Bronchial smooth muscle cell (primary cell): Measurements from ENCODE around the gene CETP. TPM values are rescaled to one million over a fixed set of nuclear protein-coding genes. Genes with fewer than 3 reads are reported as not detected.

Experiments used
- total RNA-seq: library from RNA; depleted of rRNA; stranded (reverse); fragments of >200 nt; gene quantifications from 2 replicates; pipeline ENCODE4 v1.2.1, GENCODE V29; 2014

CETP gene, protein sequence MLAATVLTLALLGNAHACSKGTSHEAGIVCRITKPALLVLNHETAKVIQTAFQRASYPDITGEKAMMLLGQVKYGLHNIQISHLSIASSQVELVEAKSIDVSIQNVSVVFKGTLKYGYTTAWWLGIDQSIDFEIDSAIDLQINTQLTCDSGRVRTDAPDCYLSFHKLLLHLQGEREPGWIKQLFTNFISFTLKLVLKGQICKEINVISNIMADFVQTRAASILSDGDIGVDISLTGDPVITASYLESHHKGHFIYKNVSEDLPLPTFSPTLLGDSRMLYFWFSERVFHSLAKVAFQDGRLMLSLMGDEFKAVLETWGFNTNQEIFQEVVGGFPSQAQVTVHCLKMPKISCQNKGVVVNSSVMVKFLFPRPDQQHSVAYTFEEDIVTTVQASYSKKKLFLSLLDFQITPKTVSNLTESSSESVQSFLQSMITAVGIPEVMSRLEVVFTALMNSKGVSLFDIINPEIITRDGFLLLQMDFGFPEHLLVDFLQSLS
- not detected in 2 replicates for total RNA-seq

DNA sequence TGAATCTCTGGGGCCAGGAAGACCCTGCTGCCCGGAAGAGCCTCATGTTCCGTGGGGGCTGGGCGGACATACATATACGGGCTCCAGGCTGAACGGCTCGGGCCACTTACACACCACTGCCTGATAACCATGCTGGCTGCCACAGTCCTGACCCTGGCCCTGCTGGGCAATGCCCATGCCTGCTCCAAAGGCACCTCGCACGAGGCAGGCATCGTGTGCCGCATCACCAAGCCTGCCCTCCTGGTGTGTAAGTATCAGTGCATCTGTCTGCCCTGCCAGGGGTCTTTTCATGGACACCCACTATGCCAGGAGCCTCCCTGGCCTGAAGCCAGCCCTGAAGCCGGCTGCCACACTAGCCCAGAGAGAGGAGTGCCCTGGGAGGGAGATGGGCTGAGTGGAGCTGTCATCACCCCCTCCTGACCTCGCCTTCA, at the start of gene CETP:
CETP (plus strand) TSS at position 100 of the 431 bp plus-strand sequence; CDS start at position 130, 30 bp downstream.

DNA sequence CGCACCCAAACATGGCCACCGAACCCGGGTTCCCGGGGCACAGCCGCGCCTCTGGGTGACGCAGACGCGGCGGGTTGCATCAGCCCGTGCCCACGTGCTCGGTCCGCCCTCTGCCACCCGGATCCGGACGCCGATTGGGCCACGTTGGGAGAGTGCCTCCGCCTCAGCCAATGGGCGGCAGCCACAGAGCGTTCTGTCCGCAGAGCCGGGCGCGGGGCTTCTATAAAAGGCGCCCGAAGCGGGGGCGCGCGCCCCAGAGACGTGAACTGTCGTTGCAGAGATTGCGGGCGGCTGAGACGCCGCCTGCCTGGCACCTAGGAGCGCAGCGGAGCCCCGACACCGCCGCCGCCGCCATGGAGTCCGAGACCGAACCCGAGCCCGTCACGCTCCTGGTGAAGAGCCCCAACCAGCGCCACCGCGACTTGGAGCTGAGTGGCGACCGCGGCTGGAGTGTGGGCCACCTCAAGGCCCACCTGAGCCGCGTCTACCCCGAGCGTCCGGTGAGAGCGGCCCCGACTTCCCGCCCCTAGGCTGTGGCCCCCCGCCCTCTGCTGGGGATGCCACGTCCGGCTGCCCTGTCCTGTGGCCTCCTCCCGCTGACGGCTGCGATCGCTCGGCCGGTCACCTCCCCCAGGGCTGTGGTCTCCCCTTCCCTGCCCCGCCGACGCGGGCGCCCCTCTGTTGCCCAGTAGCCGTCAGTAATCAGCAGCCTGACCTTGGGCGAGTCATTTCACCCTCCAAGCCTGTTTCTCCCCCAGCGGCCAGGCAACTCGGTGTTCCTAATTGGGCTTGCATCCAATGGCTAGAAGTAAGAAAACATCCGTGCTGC, 29.6 kb upstream of the CETP start, which contains the start of gene HERPUD1:
HERPUD1 (plus strand) TSS at position 251 of the 829 bp plus-strand sequence; CDS start at position 354, 103 bp downstream.

DNA sequence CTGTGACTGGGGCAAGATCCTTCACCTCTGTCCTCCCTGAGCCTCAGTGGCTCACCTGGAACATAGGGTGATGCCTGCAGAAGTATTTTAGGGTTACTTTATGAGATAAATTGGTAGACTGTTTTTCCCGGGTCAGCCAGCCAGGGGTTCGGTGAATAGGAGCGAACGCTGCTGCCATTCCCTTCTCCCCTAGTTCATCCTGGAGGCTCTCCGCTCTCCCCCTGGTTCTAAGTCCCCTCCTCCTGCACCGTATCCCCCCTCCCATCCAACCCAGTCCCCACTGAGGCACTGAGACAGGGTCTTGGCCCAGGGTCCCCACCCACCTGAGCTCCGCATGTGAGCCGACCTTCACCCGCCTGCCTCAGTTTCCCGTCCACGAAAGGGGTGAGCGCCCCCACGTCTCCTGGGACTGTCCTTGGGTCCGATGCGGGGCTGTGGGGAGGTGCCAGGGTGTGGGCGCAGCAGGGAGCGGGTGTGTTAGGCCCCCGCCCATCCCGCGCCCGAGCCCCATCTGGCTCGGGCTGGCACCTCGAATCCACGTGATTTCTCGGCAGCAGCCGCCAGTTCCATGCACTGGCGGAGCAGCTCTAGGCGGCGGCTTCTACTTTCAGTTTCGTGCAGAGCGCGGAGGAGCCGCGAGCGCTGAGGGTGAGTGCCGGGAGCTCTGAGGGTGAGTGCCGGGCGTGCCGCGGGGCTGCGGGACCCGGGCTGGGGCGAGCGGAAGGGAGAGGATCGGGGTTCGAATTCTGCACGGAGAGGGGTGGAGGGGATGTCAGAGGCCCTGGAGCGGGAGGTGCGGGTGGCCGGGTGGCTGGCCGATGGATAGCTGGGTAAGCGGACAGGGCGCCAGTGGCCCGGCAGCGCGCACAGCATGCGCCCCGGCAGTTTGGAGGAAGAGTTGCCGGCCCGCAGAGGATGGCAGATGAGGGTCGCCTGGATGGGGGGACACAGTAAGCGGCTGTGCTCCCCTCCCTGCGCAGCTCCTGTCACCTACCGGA, 27.5 kb downstream of the CETP start, which contains the start of gene NLRC5:
NLRC5 (plus strand) TSS at position 610 of the 998 bp plus-strand sequence. CDS start 31,156 bp downstream, outside the sequence.

Other genes starting within 250 kb of the CETP start
- gene NUP93, start 231.8 kb upstream of the CETP start, total RNA-seq = 38.7 and 40.7 TPM in 2 replicates
- gene SLC12A3, start 96.7 kb upstream of the CETP start, total RNA-seq = under 0.01 TPM in 1 of 2 replicates, not detected in the other
- gene HERPUD1, start 29.8 kb upstream of the CETP start, total RNA-seq = 35.3 and 43.2 TPM in 2 replicates
- gene NLRC5, start 27.6 kb downstream of the CETP start, total RNA-seq = 8.4 and 10.6 TPM in 2 replicates
- gene CPNE2, start 130.6 kb downstream of the CETP start, total RNA-seq = 9.6 and 22.8 TPM in 2 replicates
- gene PSME3IP1, start 224.1 kb downstream of the CETP start, total RNA-seq = 50.1 TPM in 2 replicates
- 31.4 and 39.8 TPM in 2 replicates for gene RSPRY1, start 224.4 kb downstream of the CETP start, total RNA-seq